Neural cell (in vitro differentiated cells): ENCODE measurements around the gene FGF11. TPM values are rescaled to one million over a fixed set of nuclear protein-coding genes. Genes with fewer than 3 reads are reported as not detected.

Source experiments
- H2AFZ ChIP-seq: fragments of 200-600, 300-800 bp; sonication (generic), shearing (Covaris generic); 2 replicates; pipeline ENCODE4 v1.6.0; 2014; ENCODE audit warnings: low read depth, mild to moderate bottlenecking, antibody characterized with exemption, low read length, moderate library complexity
- H3F3A ChIP-seq: fragments of 200-600 bp; shearing (Covaris generic); 2 replicates; pipeline ENCODE4 v1.6.1; 2016; ENCODE audit warnings: mild to moderate bottlenecking, moderate library complexity, mixed read lengths, antibody characterized with exemption, low read length; ENCODE audit not compliant: insufficient read depth, poor library complexity, severe bottlenecking
- H3K27ac ChIP-seq: fragments of 200-600, 300-800 bp; sonication (generic), shearing (Covaris generic); 2 replicates; pipeline ENCODE4 v1.5.1; 2014; ENCODE audit warnings: mild to moderate bottlenecking, low read length, moderate library complexity
- H3K27me3 ChIP-seq: fragments of 300-800, 200-600 bp; sonication (generic), shearing (Covaris generic); 2 replicates; pipeline ENCODE4 v1.6.0; 2014; ENCODE audit warnings: mild to moderate bottlenecking, low read depth, low read length, moderate library complexity; ENCODE audit not compliant: insufficient read depth
- H3K36me3 ChIP-seq: fragments of 300-800, 200-600 bp; sonication (generic), shearing (Covaris generic); 2 replicates; pipeline ENCODE4 v1.5.1; 2014; ENCODE audit warnings: mild to moderate bottlenecking, antibody characterized with exemption, low read length, moderate library complexity; ENCODE audit not compliant: insufficient read depth
- H3K4me2 ChIP-seq: fragments of 300-800, 200-600 bp; sonication (generic), shearing (Covaris generic); 2 replicates; pipeline ENCODE4 v1.6.0; 2014; ENCODE audit warnings: mild to moderate bottlenecking, low read length
- H3K4me3 ChIP-seq: fragments of 300-800, 200-600 bp; sonication (generic), shearing (Covaris generic); 2 replicates; pipeline ENCODE4 v1.5.1; 2014; ENCODE audit warnings: mild to moderate bottlenecking, low read length, moderate library complexity
- H3K79me2 ChIP-seq: fragments of 200-600 bp; shearing (Covaris generic); replicated peaks from 2 replicates; pipeline ENCODE4 v1.6.0; 2014; ENCODE audit warnings: mild to moderate bottlenecking, low read length, moderate library complexity; ENCODE audit not compliant: insufficient read depth
- H3K9ac ChIP-seq: fragments of 300-800, 200-600 bp; sonication (generic), shearing (Covaris generic); 2 replicates; pipeline ENCODE4 v1.6.1; 2016; ENCODE audit warnings: mild to moderate bottlenecking, low read length, mixed read lengths
- H3K9me2 ChIP-seq: fragments of 200-600 bp; shearing (Covaris generic); 2 replicates; pipeline ENCODE4 v1.6.1; 2016; ENCODE audit warnings: mild to moderate bottlenecking, low read length, mixed read lengths; ENCODE audit not compliant: insufficient read depth
- H3K9me3 ChIP-seq: fragments of 200-600, 300-800 bp; sonication (generic), shearing (Covaris generic); 2 replicates; pipeline ENCODE4 v1.6.1; 2016; ENCODE audit warnings: mild to moderate bottlenecking, mixed run types, low read length, moderate library complexity, mixed read lengths
- H4K20me1 ChIP-seq: fragments of 200-600 bp; shearing (Covaris generic); 2 replicates; pipeline ENCODE4 v1.6.1; 2016; ENCODE audit warnings: mild to moderate bottlenecking, mixed run types; ENCODE audit not compliant: insufficient read depth
- EP300 ChIP-seq: fragments of 450-650 bp; conservative IDR thresholded peaks from 2 replicates; pipeline ENCODE4 v1.6.1; 2014; ENCODE audit warnings: antibody characterized with exemption, mild to moderate bottlenecking, moderate library complexity; ENCODE audit not compliant: poor library complexity, severe bottlenecking
- EZH2 ChIP-seq: fragments of 200-600, 300-800 bp; shearing (Covaris generic), sonication (generic); IDR thresholded peaks from 2 replicates; pipeline ENCODE4 v1.6.1; 2014; ENCODE audit warnings: antibody characterized with exemption, low read length, borderline replicate concordance, mild to moderate bottlenecking; ENCODE audit not compliant: insufficient read depth, poor library complexity, severe bottlenecking
- MXI1 ChIP-seq: fragments of 450-650 bp; conservative IDR thresholded peaks from 2 replicates; pipeline ENCODE4 v1.6.1; 2014; ENCODE audit warnings: antibody characterized with exemption, mild to moderate bottlenecking; ENCODE audit not compliant: poor library complexity, severe bottlenecking
- POLR2AphosphoS5 ChIP-seq: IDR thresholded peaks from 2 replicates; pipeline ENCODE4 v1.6.1; 2012
- RAD21 ChIP-seq: fragments of 450-650 bp; conservative IDR thresholded peaks from 2 replicates; pipeline ENCODE4 v1.6.1; 2014; ENCODE audit warnings: antibody characterized with exemption, mild to moderate bottlenecking, moderate library complexity
- SMC3 ChIP-seq: fragments of 450-650 bp; conservative IDR thresholded peaks from 2 replicates; pipeline ENCODE4 v1.6.1; 2014; ENCODE audit warnings: antibody characterized with exemption, mild to moderate bottlenecking, moderate library complexity; ENCODE audit not compliant: poor library complexity
- TAF1 ChIP-seq: IDR thresholded peaks from 2 replicates; pipeline ENCODE4 v1.6.1; 2012; ENCODE audit warnings: low read depth
- polyA plus RNA-seq: library from polyadenylated mRNA; depleted of rRNA; stranded (reverse); fragments of >200 nt; gene quantifications from 2 replicates; pipeline ENCODE4 v1.2.3, GENCODE V29; 2014
- TF ChIP-seq, protein P1 (sequence below): IDR thresholded peaks from 2 replicates; pipeline ENCODE4 v1.6.1; 2012; ENCODE audit warnings: borderline replicate concordance
- TF ChIP-seq, protein P2 (sequence below): fragments of 450-650 bp; IDR thresholded peaks from 2 replicates; pipeline ENCODE4 v1.5.1; 2014; ENCODE audit warnings: antibody characterized with exemption, mild to moderate bottlenecking, moderate library complexity; ENCODE audit not compliant: poor library complexity, severe bottlenecking

The FGF11 gene
- polyA plus RNA-seq, 1 donor from 2014 or later, result 16.4 TPM

- no peaks in the 10 kb centered on the region for H3K27me3 ChIP-seq
- no peak within 1 kb of the TSS for H3K4me2 ChIP-seq
- no peaks in the 10 kb centered on the region for H3K9me3 ChIP-seq
- no peak within 1 kb of the TSS for H2AFZ ChIP-seq
- no peaks in the 10 kb centered on the region for H3K79me2 ChIP-seq
- no peaks in the 10 kb centered on the region for H3K36me3 ChIP-seq
- TF ChIP-seq, protein P1, sequence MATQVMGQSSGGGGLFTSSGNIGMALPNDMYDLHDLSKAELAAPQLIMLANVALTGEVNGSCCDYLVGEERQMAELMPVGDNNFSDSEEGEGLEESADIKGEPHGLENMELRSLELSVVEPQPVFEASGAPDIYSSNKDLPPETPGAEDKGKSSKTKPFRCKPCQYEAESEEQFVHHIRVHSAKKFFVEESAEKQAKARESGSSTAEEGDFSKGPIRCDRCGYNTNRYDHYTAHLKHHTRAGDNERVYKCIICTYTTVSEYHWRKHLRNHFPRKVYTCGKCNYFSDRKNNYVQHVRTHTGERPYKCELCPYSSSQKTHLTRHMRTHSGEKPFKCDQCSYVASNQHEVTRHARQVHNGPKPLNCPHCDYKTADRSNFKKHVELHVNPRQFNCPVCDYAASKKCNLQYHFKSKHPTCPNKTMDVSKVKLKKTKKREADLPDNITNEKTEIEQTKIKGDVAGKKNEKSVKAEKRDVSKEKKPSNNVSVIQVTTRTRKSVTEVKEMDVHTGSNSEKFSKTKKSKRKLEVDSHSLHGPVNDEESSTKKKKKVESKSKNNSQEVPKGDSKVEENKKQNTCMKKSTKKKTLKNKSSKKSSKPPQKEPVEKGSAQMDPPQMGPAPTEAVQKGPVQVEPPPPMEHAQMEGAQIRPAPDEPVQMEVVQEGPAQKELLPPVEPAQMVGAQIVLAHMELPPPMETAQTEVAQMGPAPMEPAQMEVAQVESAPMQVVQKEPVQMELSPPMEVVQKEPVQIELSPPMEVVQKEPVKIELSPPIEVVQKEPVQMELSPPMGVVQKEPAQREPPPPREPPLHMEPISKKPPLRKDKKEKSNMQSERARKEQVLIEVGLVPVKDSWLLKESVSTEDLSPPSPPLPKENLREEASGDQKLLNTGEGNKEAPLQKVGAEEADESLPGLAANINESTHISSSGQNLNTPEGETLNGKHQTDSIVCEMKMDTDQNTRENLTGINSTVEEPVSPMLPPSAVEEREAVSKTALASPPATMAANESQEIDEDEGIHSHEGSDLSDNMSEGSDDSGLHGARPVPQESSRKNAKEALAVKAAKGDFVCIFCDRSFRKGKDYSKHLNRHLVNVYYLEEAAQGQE, result no peak
- TF ChIP-seq, protein P2, sequence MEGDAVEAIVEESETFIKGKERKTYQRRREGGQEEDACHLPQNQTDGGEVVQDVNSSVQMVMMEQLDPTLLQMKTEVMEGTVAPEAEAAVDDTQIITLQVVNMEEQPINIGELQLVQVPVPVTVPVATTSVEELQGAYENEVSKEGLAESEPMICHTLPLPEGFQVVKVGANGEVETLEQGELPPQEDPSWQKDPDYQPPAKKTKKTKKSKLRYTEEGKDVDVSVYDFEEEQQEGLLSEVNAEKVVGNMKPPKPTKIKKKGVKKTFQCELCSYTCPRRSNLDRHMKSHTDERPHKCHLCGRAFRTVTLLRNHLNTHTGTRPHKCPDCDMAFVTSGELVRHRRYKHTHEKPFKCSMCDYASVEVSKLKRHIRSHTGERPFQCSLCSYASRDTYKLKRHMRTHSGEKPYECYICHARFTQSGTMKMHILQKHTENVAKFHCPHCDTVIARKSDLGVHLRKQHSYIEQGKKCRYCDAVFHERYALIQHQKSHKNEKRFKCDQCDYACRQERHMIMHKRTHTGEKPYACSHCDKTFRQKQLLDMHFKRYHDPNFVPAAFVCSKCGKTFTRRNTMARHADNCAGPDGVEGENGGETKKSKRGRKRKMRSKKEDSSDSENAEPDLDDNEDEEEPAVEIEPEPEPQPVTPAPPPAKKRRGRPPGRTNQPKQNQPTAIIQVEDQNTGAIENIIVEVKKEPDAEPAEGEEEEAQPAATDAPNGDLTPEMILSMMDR, result no peak
- no peak for TF ChIP-seq RAD21
- no peak for TF ChIP-seq EP300
- no peak for TF ChIP-seq MXI1
- no peak for TF ChIP-seq POLR2AphosphoS5
- no peak for TF ChIP-seq SMC3
- TF ChIP-seq TAF1, result no peak
- no peak for TF ChIP-seq EZH2
- no peaks in the 10 kb centered on the region for H3K9me2 ChIP-seq
- H3F3A ChIP-seq, result no peaks in the 10 kb centered on the region
- no peak within 1 kb of the TSS for H3K9ac ChIP-seq
- H3K4me3 ChIP-seq, result no peak within 1 kb of the TSS
- no peak within 1 kb of the TSS for H3K27ac ChIP-seq
- H4K20me1 ChIP-seq, result no peaks in the 10 kb centered on the region
These were observed 10.8 kb upstream of the FGF11 start, which contains the start of gene SPEM3 for GRCh38 chr17:7428557-7428956. Gene SPEM3, plus strand, starts transcription at chr17:7428857. Its CDS starts 46 bp downstream, at chr17:7428903.

DNA sequence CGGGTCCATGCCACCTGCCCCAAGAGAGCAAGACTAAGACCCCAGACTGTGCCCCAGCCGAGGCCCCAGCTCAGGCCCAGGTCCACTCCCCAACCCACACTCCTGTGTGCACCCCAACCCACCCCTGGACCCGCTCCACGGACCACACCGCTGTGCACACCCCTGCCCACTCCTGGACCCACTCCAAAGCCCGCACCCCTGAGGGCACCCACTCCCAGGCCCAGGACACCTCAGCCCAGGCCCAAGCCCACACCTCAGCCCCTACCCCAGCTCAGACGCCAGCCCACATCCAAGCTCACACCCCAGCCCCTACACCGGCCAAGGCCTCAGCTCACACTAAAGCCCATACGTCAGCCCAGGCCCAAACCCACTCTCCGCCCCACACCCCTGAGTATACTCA lies 9.6 kb upstream of the FGF11 start:
- H3K4me3 ChIP-seq, result no peak overlapping the region
- no peak for TF ChIP-seq SMC3
- no peak for TF ChIP-seq RAD21
- TF ChIP-seq MXI1, result no peak
- TF ChIP-seq POLR2AphosphoS5, result no peak
- no peak for TF ChIP-seq TAF1
- TF ChIP-seq, protein P2, result no peak
- TF ChIP-seq EZH2, result no peak
- TF ChIP-seq, protein P1, result no peak
- TF ChIP-seq EP300, result no peak
- H3K9ac ChIP-seq, result no peak overlapping the region
- H4K20me1 ChIP-seq, result no peaks in the 10 kb centered on the region
- no peaks in the 10 kb centered on the region for H3K9me3 ChIP-seq
- no peaks in the 10 kb centered on the region for H3F3A ChIP-seq
- H3K79me2 ChIP-seq, result no peaks in the 10 kb centered on the region
- H3K27me3 ChIP-seq, result no peaks in the 10 kb centered on the region
- H3K36me3 ChIP-seq, result no peaks in the 10 kb centered on the region
- H2AFZ ChIP-seq, result no peak overlapping the region
- no peaks in the 10 kb centered on the region for H3K9me2 ChIP-seq
- no peak overlapping the region for H3K4me2 ChIP-seq
- no peak overlapping the region for H3K27ac ChIP-seq
